ENCODE data around the gene MEGF6. TPM values are rescaled to one million over a fixed set of nuclear protein-coding genes. Genes with fewer than 3 reads are reported as not detected.

Gene MEGF6
- total RNA-seq, 1 donor from 2014 or later = 198 TPM

- H3K9me3 Mint-ChIP-seq (ENCODE audit: unreplicated experiment) = no peaks in the 10 kb centered on the region
- H3K4me3 Mint-ChIP-seq (ENCODE audit: unreplicated experiment) = no peak overlapping the region
- TF ChIP-seq CTCF (IDR thresholded peaks at IDR 0.05; ENCODE audit: unreplicated experiment) = no peak
- H3K36me3 Mint-ChIP-seq (ENCODE audit: low read depth, unreplicated experiment) = peaks cover 18% of the 10 kb centered on the region
- peaks cover 2% of the 10 kb centered on the region for H3K4me1 Mint-ChIP-seq (ENCODE audit: unreplicated experiment)
- H3K27ac Mint-ChIP-seq (ENCODE audit: unreplicated experiment) = no peak overlapping the region
- DNase-seq (ENCODE audit: low spot score) = no peak
- H3K27me3 Mint-ChIP-seq (ENCODE audit: unreplicated experiment) = peaks cover 27% of the 10 kb centered on the region
Observed at GRCh38 chr1:3505161-3505560, 106.1 kb downstream of the MEGF6 start.

- H3K36me3 Mint-ChIP-seq (ENCODE audit: low read depth, unreplicated experiment) = peaks cover 18% of the 10 kb centered on the region
Observed at GRCh38 chr1:3504822-3505153, 106.5 kb downstream of the MEGF6 start.

GRCh38 chr1:3504151-3504821 is 107.0 kb downstream of the MEGF6 start:
- no peak overlapping the region for H3K27ac Mint-ChIP-seq (ENCODE audit: unreplicated experiment)
- no peaks in the 10 kb centered on the region for H3K9me3 Mint-ChIP-seq (ENCODE audit: unreplicated experiment)
- peaks cover 18% of the 10 kb centered on the region for H3K36me3 Mint-ChIP-seq (ENCODE audit: low read depth, unreplicated experiment)
- H3K4me3 Mint-ChIP-seq (ENCODE audit: unreplicated experiment) = no peak overlapping the region
- peaks cover 2% of the 10 kb centered on the region for H3K4me1 Mint-ChIP-seq (ENCODE audit: unreplicated experiment)
- peaks cover 28% of the 10 kb centered on the region for H3K27me3 Mint-ChIP-seq (ENCODE audit: unreplicated experiment)
- DNase-seq (ENCODE audit: low spot score) = no peak
- TF ChIP-seq CTCF (IDR thresholded peaks at IDR 0.05; ENCODE audit: unreplicated experiment) = no peak

More at GRCh38 chr1:3504822-3505153, 106.5 kb downstream of the MEGF6 start:
- no peak for DNase-seq (ENCODE audit: low spot score)
- Mint-ChIP-seq H3K27me3 (ENCODE audit: unreplicated experiment) (peaks cover 28% of the 10 kb centered on the region), H3K4me1 (ENCODE audit: unreplicated experiment) (peaks cover 2% of the 10 kb centered on the region), H3K27ac (ENCODE audit: unreplicated experiment) (no peak overlapping the region), H3K9me3 (ENCODE audit: unreplicated experiment) (no peaks in the 10 kb centered on the region), H3K4me3 (ENCODE audit: unreplicated experiment) (no peak overlapping the region)
- no peak for TF ChIP-seq CTCF (IDR thresholded peaks at IDR 0.05; ENCODE audit: unreplicated experiment)

GRCh38 chr1:3503525-3503886 is 107.8 kb downstream of the MEGF6 start:
- Mint-ChIP-seq H3K27ac (ENCODE audit: unreplicated experiment) (no peak overlapping the region), H3K4me1 (ENCODE audit: unreplicated experiment) (peaks cover 2% of the 10 kb centered on the region), H3K27me3 (ENCODE audit: unreplicated experiment) (peaks cover 26% of the 10 kb centered on the region), H3K9me3 (ENCODE audit: unreplicated experiment) (no peaks in the 10 kb centered on the region), H3K36me3 (ENCODE audit: low read depth, unreplicated experiment) (peaks cover 18% of the 10 kb centered on the region), H3K4me3 (ENCODE audit: unreplicated experiment) (no peak overlapping the region)
- DNase-seq (ENCODE audit: low spot score) = no peak
- TF ChIP-seq CTCF (IDR thresholded peaks at IDR 0.05; ENCODE audit: unreplicated experiment) = no peak

GRCh38 chr1:3502641-3503524 is 108.4 kb downstream of the MEGF6 start:
- no peak for DNase-seq (ENCODE audit: low spot score)
- peaks cover 2% of the 10 kb centered on the region for H3K4me1 Mint-ChIP-seq (ENCODE audit: unreplicated experiment)
- no peak overlapping the region for H3K27ac Mint-ChIP-seq (ENCODE audit: unreplicated experiment)
- H3K27me3 Mint-ChIP-seq (ENCODE audit: unreplicated experiment) = peaks cover 22% of the 10 kb centered on the region
- no peaks in the 10 kb centered on the region for H3K9me3 Mint-ChIP-seq (ENCODE audit: unreplicated experiment)
- peaks cover 14% of the 10 kb centered on the region for H3K36me3 Mint-ChIP-seq (ENCODE audit: low read depth, unreplicated experiment)
- TF ChIP-seq CTCF (IDR thresholded peaks at IDR 0.05; ENCODE audit: unreplicated experiment) = no peak
- no peak overlapping the region for H3K4me3 Mint-ChIP-seq (ENCODE audit: unreplicated experiment)

Data from endothelial cell (in vitro differentiated cells).